IPS-NIHi7 (cell line): ENCODE measurements around the gene NT5DC2.

Source experiments
- DNase-seq: peaks from one replicate; pipeline ENCODE4 v3.0.0; 2012; ENCODE audit warnings: mixed read lengths; ENCODE audit errors: extremely low spot score

Gene NT5DC2

DNA sequence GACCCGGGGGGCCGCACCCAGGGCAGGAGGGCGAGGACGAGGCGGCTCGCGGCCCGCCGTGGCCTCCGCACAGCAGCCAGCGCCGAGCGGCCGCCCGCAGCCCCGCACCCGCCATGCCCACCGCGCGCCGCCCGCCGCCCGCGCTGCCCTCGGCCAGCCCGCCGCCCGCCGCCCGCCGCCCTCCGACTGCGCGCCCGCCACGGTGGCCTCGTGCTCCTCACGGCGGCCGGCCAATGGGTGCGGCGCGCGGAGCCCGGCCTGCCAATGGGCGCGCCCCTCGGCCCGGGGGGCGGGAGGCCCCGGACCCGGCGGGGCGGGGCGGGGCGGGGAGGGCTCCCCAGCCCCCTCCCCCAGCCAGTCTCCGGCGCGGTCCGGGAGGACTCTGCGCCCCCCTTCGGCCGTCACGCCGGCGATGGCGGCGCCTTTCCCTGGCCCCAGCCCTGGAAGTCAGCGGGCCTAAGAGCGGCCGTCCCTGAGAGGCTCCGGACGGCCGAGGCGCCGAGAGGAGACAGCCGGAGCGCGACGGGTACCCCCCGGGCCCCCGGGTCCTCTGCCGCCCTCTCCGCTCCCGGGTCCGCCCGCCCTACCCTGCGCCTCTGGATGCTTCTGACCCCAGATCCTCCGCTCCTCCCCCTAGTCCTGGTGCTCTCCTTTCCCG is at the start of gene NT5DC2:
TSS of gene NT5DC2 (minus strand) at position 235 of the 658 bp plus-strand sequence. CDS start at position 115, 120 bp downstream.
- DNase-seq, result peak; percentile 92

DNA sequence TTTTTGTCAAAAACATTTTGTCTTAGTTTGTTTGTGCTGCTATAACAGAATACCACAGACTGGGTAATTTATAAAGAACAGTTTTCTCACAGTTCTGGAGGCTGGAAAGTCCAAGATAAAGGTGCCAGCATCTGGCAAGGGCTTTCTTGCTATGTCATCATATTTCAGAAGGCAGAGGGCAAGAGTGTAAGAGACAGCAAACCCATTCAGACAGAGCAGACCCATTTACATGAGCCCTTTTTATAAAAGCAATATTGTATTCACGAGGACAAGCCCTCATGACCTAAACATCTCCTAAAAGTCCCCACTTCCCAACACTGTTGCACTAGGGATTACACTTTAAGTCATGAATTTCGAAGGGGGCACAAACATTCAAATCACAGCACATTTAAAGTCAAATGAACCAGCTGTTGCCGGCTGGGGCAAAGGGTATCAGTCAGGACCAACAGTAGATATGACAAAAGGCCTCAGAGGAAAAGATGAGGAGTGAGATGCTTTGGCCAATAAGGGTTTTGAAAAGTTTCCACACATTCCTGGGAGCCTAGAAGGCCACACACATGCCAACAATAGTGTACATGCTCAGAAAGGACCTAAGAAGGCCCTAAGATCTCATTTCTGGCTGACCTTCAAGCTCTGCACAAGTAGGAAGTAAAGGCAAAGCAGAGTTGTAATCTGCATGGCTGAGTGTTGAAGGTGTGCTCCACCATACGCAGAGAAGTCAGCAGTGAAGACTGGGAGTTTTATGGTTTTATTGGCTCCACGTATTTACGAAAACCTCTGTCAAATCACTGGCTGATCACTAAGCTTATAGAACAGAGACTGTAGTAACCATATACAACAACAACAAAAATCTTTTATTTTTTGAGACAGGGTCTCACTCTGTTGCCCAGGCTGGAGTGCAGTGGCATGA is 40.7 kb upstream of the NT5DC2 start:
- no peak for DNase-seq

DNA sequence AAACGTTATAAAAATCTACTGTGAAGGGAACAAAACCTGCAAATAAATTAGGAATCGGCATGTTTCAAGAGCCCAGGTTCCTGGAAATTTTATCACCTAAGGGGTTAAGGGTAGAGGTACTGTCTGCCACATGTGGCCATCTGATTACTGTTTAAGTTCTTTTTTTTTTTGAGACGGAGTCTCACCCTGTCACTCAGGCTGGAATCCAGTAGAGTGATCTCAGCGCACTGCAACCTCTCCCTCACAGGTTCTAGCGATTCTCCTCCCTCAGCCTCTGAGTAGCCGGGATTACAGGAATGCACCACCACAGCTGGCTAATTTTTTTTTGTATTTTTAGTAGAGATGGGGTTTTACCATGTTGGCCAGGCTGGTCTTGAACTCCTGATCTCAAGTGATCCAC is 38.6 kb upstream of the NT5DC2 start:
- DNase-seq, result no peak

DNA sequence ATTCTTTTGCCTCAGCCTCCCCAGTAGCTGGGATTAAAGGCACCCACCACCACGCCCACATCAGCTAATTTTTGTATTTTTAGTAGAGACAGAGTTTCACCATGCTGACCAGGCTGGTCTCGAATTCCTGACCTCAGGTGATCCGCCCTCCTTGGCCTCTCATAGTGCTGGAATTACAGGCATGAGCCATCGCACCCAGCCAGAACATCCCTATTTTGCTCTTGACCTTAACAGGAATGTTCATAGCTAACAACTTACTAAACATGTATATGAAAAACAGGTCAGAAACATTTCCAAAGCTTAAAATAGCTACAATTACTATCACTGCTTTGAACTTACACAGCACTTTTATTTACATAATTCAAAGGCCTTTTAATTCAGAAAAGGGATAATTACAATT is 36.4 kb upstream of the NT5DC2 start:
- DNase-seq, result no peak

DNA sequence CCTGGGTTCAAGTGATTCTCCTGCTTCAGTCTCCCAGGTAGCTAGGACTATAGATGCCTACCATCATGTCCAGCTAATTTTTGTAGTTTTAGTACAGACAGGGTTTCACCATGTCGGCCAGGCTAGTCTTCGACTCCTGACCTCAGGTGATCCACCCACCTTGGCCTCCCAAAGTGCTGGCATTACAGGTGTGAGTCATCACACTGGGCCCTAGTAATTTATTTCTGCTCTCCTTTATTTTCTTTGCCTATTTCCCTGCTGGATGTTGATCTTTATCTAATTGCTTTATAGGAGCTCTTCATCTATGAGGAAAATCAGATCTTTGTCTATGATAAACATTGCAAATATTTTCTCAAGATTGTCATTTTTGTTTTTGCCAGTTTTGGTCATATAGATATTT is 34.4 kb upstream of the NT5DC2 start:
- DNase-seq, result no peak

DNA sequence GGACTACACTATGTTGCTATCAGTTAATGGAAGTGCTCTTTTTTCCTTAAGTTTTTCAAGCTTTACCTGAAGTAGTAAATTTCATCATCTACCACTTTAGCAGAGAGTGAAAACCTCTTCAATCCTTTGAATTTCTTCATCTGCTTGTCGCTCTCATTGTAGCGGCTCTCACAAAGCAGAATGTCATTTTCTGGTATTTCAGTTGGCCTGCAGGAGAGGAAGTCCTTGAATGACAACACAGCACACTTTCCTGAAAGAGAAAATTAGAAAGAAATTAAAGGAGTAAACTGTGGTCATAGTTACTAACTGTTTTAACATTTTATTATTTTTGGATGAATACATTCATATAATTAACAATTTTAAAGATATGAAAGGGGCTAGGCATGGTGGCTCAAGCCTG is 30.3 kb upstream of the NT5DC2 start:
- DNase-seq, result no peak

DNA sequence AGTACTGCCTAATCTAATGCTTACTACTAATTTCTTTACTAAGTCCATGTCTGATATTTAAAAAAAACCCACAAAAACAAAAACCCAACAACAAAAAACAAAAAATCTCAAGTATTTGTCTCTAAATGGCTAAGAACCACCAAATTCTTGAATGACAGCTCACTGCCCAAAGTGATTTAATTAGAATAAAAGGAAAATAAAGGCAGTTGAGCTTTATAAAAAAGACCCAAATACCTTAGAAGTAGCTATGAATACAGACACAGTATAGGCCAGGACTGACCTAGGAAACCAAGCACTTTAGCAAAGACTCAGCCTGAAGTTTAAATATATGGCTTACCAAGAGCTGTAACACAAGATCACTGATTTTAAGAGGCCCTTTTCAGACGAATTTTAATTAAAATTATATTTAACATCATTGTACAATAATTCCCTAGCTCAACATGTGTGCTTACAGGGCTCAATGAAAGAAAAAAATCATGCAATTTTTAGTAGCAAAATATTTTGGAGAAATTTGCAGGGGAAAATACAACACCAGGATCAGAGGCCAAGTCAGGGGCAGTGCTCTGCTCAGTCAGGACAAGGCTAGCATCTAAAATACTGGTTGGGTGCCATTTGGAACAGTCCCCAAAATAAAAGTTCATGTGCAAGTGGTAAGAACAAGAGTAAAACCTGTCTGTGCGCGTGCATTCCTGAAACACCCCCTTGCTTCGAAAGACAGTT is 27.5 kb upstream of the NT5DC2 start:
- DNase-seq, result no peak

DNA sequence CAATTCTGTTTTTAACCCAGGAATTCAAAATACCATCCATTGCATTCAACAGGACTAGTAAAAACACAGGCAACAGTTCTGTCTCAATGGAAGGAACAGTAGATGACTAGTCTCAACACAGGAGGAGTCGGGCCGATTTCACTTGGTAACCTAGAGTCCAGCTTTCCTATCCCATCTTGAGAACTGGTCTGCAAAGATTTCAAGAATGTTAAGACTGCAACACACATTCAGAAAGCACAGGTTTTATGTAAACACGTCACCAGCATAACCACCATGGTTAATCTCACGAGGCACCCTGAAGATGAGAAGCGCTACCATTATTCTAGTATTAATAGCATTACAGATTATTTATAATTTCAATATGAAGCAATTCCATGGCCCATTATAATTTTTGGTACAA is 24.8 kb upstream of the NT5DC2 start:
- no peak for DNase-seq

DNA sequence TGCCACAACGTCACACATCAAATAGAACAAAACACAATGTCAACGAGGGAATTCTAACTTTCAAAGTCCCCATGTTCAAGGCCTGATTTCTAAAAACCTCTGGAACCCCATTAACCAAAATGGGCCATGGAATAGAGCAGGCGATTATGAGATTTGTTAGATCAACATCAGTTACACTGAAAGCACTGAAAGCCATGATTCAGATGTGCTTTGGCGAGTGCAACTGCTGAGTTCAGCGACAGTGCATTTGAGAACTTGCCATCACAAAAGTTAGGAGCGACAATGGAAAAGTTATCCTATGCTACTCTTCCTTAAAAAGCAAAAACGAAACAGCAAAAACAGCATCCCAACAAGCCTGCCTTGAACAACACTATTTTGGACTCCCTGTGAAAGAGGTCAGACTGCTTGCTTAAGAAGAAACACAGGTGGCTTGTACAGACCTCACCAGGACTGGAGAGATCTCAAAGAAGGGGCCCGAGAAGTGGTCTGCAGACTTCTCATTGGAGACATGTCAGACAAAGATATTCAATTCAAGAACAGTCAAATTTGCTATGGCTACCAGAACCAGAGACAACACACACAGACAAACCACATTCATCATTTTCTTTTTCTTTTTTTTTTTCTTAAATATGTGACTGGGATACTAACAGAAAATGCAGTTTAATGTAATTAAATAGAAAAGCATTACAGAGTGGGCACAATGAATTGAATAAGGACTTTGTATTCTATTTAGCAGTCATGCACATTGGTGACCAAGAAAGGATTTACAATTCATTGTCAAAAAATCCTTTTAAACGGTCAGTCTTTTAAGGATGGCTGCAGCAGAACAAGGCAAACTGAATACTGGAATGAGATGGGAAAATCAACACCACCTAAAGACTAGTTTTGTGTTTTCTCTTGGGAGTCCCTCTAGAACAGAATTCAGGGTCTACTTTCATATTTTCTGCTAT is 23.6 kb upstream of the NT5DC2 start:
- DNase-seq, result no peak

DNA sequence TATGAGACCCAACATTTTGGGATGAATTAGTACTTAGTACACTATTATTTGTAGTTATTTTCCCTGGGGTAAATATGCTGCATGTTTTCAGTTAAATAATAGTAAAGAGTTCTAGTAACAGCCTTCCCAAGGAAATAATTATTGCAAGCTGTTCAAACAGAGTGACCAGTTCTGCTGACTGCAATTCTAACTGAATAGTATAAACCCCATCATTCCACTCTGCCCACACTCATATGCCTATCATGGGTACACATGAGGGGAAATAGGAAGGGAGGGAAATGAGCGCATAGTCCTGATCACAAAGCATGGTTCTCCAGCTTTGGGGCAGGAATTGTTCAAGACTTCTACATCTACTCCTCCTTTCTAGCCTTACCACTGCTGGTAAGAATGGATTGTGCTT is 21.4 kb upstream of the NT5DC2 start:
- no peak for DNase-seq

DNA sequence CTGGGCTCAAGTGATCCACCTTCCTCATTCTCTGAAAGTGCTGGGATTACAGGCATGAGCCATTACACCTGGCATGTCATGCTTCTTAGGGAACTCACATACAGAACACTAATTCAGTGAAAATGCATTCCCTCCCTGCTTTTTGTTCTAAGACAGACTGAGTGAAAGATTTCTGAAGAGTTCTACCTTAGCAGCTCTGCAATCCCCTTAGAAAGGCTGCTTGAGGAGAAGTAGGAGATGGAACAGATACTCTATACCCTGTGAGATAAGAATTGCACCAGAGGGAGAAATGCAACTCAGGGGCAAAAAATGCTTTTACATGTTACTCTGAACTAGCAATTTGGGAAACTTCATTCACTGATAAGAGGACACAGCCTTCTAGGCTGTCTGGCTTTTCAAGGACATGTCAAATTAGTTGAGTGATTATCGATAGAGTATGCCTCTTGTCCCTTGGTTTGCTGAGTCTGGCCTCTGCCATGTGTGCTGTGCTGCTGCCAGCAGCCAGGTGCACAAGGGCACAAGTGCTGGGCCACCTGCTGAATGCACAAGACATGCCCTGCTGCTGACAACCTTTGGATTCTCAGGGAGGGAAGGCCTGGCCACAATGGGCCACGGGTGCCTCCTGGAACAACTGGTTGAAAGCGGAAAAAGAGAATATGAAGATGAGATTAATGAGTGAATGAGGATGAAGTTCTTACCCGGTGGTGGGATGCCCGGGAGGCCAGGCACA is 20.5 kb upstream of the NT5DC2 start:
- no peak for DNase-seq

DNA sequence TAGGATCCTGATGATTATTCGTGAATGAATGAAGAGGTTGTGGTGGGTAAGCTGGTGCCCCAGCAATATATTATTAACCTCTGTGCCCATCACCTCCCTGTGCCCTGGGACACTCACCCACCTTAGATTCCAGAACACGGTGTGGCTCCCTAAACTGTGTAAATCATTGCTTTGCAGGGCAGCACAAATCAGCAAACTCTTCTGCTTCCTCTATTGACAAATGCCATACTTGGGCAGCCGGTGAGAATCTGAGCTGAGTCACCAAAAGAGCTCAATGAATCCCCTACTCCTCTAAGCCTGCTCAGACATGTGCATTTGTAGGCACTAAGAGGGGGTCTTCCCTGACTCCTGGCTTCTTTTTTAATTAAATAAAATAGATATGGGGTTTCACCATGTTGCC is 18.4 kb upstream of the NT5DC2 start:
- DNase-seq, result no peak

DNA sequence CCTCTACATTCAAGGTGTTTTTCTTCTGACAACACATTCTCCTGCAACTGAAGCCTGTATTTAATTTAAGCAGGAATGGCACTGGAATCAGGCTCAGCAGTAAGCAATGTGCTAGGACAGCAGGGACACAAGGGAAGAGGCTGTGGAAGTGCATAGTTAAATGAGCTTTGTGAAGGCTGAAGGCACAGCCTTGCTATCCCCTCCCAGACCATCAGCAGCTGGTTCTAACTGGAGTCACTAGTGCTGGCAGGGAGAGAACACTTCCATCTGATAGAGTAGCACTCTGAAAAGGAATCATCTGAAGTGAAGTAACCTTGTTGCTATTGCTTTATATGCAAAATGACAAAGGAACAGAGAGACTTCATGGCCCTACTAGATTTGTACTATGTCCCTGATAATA is 17.5 kb upstream of the NT5DC2 start:
- no peak for DNase-seq

DNA sequence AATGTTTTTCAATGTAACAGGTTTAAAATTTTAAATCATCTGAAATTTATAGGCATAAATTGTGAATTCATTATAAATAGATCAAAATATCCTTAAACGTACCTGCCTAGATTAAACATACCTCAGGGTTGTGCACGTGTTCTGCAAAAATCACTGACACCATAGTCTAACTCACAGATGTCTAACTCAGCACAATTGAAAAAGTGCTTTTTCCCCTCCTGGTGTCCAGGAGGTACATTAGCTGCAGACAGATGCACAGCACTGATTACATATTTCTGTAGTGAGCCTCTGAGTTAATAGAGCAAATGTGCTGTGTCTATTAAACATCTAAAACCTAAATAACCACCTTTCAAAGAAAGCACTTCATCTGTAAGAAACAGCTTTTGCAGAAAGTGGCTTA is 13.5 kb upstream of the NT5DC2 start:
- DNase-seq, result no peak

DNA sequence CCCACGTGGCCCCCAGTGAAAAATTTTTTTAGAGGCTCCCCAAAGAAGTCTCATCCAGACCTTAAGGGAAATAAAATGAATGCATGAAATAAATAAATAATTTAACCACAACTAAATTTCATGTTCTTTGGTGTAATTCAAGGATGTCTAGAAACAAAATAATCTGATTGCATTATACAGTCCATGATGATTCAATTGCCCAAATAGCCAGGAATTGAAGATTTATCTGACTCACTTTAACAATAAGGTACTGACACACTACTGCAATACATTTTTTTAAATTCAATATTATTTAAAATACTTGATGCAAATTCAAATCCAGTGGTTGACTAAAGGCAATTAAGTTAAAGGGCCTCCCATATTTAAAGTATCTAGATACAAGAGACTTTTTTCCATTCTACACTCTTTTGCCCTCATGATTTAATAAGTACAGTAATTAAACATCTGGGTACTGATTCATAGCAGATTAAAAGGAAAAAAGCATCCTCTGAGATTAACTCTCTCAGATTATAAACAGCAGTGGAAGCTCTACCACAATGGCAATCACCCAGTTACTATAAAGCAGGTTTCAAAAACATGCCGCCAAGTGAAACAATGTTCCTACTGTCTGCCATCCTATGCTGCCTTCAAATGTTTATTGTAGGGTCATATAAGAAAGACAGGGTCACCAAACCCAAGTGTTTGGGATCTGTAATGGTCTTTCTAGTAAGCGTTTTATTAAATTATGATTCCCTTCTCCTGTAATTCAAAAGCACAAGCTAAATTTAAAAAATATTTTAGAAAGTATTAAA is 12.6 kb upstream of the NT5DC2 start:
- no peak for DNase-seq

DNA sequence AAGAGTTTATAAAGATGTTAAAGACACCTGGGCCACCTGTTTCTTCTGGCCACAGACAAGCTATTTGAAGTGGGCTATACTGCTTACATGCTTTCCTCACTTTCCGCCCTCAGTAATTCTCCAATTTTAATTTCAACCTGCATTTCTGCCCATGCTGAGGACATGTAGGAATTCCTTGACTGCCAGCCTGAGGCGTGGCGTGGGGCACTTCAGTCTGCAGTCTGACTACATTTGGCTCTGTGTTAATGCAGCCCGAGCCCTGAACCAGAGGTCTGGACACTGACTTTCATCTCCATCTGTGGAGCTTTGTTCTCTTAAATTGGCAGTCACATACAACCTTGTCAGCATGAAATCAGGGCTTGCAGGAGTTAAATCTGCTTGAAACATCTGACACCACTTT is 11.3 kb upstream of the NT5DC2 start:
- no peak for DNase-seq

DNA sequence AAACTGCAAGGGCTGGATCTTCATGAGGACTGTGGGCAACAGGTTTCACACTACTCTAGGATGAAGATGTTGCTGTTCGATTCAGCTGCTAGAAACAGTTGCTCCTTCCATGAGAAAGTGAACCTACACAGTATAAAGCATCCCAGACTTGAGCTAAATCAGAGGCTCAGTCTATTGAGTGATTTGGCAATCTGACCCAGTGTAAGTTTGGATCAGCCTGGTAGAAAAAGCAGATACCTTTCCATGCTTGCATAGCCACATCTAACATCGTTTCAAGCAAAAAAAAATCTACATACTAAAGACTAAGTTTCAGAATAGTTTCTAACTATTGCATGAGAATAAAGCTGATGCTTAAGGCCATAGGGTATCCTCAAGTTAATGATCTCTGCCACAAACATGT is 7.4 kb upstream of the NT5DC2 start:
- no peak for DNase-seq

DNA sequence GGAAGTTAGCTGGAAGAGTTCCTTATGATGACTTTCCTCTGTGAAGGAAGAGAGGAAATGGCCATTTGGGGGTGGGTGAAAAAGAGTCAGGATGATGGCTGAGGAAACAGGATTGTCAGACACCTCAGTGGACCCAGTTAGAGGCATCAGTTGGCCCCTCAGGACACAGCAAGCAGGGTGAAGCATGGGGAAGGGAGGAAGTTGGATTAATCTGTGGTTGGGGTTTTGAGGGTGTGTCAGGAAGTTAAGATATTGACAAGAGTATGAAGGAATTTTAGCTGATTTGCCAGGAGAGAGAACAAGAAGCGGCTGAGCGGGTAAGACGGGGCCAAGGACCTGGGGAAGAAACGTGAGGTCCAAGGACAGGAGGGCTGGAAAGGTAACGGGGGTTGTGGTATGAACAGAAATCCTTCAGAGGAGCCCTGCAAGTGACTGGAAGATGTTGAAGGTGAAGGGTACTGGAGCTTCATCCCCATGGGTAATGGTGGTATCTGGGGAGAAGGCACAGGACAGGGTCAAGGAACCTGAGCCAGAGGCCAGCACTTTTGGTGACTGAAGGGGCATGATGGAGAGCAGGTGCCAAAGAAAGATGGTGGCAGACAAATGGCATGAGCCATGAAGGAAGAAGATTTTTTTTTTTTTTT is 5.5 kb upstream of the NT5DC2 start:
- no peak for DNase-seq

DNA sequence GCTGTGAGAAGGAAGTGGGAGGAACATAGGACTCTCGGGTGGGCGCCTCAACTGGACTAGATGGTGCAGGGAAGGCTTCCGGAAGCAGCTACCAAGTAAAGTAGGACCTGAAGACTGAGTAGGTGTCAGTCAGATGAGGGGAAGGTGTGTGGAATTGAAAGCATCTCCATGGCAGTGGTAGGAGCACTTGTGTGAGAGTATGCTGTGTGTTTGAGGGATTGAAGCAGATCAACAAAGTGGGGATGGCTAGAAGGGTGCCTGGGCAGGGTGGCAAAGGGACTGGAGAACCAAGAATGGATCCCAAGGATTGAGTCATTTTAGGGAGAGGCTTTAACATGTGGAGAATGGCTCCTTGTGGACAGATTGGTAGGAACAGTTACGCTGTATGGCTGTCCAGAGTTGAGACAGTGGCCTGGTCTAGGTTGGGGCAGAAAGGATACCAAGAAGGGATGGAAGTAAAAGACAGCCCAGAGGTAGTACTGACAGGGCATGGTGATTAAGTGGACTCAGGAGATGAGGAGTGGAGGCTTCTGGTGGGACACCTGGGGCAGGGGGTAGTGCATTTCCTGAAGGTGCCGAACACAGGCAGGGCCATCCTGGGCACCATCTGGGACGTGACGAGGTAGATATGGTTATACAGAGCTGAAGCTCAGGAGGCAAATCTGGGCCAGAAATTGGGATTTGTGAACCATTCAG is 4.2 kb upstream of the NT5DC2 start:
- DNase-seq, result no peak
